Jurkat, Clone E6-1 (cell line): ENCODE measurements around the gene POTEI. TPM values are rescaled to one million over a fixed set of nuclear protein-coding genes. Genes with fewer than 3 reads are reported as not detected.
"Not testable (repeated sequence)": the region's sequence is repeated elsewhere in the genome, so short reads cannot be mapped to it uniquely, and the experiment has no call there.

Source experiments
- DNase-seq: peaks from one replicate; pipeline ENCODE4 v3.0.0-alpha.2; 2011; ENCODE audit warnings: low read depth, low spot score
- H3K4me3 ChIP-seq: 2 replicates; pipeline ENCODE4 v1.5.1; 2011; ENCODE audit warnings: mild to moderate bottlenecking, low read length, control low read depth, moderate library complexity
- polyA plus RNA-seq: library from polyadenylated mRNA; unstranded; fragments of >200 nt; gene quantifications from one replicate; pipeline ENCODE4 v1.2.1, GENCODE V29; 2012; ENCODE audit warnings: missing spikeins; ENCODE audit not compliant: insufficient read length, insufficient read depth

The POTEI gene
- not detected for polyA plus RNA-seq

- not testable (repeated sequence) for DNase-seq
Measured at GRCh38 chr2:130509228-130509627, at the start of gene POTEI. TSS of gene POTEI (minus strand) at chr2:130509328. CDS start at chr2:130509235, 93 bp downstream.

GRCh38 chr2:130556441-130556840 is 47.3 kb upstream of the POTEI start:
- DNase-seq, H3K4me3 ChIP-seq: not testable (repeated sequence)

More at GRCh38 chr2:130509228-130509627, at the start of gene POTEI:
- not testable (repeated sequence) for H3K4me3 ChIP-seq

GRCh38 chr2:130554178-130554577 is 45.0 kb upstream of the POTEI start:
- not testable (repeated sequence) for H3K4me3 ChIP-seq

GRCh38 chr2:130549475-130549874 is 40.3 kb upstream of the POTEI start:
- H3K4me3 ChIP-seq, DNase-seq: not testable (repeated sequence)

More at GRCh38 chr2:130554178-130554577, 45.0 kb upstream of the POTEI start:
- DNase-seq: not testable (repeated sequence)

- DNase-seq, H3K4me3 ChIP-seq: not testable (repeated sequence)
Measured at GRCh38 chr2:130548418-130548817, 39.3 kb upstream of the POTEI start.

- H3K4me3 ChIP-seq, DNase-seq: not testable (repeated sequence)
Measured at GRCh38 chr2:130544978-130545377, 35.9 kb upstream of the POTEI start.

GRCh38 chr2:130543785-130544528 is 34.8 kb upstream of the POTEI start:
- H3K4me3 ChIP-seq, DNase-seq: not testable (repeated sequence)

GRCh38 chr2:130542789-130543188 is 33.7 kb upstream of the POTEI start:
- DNase-seq, H3K4me3 ChIP-seq: not testable (repeated sequence)

- not testable (repeated sequence) for H3K4me3 ChIP-seq, DNase-seq
Measured at GRCh38 chr2:130538271-130538670, 29.1 kb upstream of the POTEI start.

GRCh38 chr2:130536654-130537053 is 27.5 kb upstream of the POTEI start:
- DNase-seq, H3K4me3 ChIP-seq: not testable (repeated sequence)

GRCh38 chr2:130531672-130532071 is 22.5 kb upstream of the POTEI start:
- H3K4me3 ChIP-seq, DNase-seq: not testable (repeated sequence)

GRCh38 chr2:130531225-130531624 is 22.1 kb upstream of the POTEI start:
- H3K4me3 ChIP-seq, DNase-seq: not testable (repeated sequence)

- H3K4me3 ChIP-seq, DNase-seq: not testable (repeated sequence)
Measured at GRCh38 chr2:130530212-130530611, 21.1 kb upstream of the POTEI start.

GRCh38 chr2:130529545-130529944 is 20.4 kb upstream of the POTEI start:
- not testable (repeated sequence) for DNase-seq

GRCh38 chr2:130527365-130527967 is 18.3 kb upstream of the POTEI start:
- DNase-seq, H3K4me3 ChIP-seq: not testable (repeated sequence)

More at GRCh38 chr2:130529545-130529944, 20.4 kb upstream of the POTEI start:
- H3K4me3 ChIP-seq: not testable (repeated sequence)

GRCh38 chr2:130522390-130522789 is 13.3 kb upstream of the POTEI start:
- not testable (repeated sequence) for DNase-seq, H3K4me3 ChIP-seq

- H3K4me3 ChIP-seq, DNase-seq: not testable (repeated sequence)
Measured at GRCh38 chr2:130520992-130521391, 11.9 kb upstream of the POTEI start, which contains the start of gene CFC1B. TSS of gene CFC1B (plus strand) at chr2:130521222. CDS start at chr2:130521485, 263 bp downstream.

- DNase-seq, H3K4me3 ChIP-seq: not testable (repeated sequence)
Measured at GRCh38 chr2:130518516-130519106, 9.5 kb upstream of the POTEI start.

GRCh38 chr2:130511747-130512451 is 2.8 kb upstream of the POTEI start:
- DNase-seq, H3K4me3 ChIP-seq: not testable (repeated sequence)
